ENCODE measurements around the gene ETFBKMT. TPM values are rescaled to one million over a fixed set of nuclear protein-coding genes. Genes with fewer than 3 reads are reported as not detected.

Gene ETFBKMT
- total RNA-seq, 1 donor: 2.6 TPM

DNA sequence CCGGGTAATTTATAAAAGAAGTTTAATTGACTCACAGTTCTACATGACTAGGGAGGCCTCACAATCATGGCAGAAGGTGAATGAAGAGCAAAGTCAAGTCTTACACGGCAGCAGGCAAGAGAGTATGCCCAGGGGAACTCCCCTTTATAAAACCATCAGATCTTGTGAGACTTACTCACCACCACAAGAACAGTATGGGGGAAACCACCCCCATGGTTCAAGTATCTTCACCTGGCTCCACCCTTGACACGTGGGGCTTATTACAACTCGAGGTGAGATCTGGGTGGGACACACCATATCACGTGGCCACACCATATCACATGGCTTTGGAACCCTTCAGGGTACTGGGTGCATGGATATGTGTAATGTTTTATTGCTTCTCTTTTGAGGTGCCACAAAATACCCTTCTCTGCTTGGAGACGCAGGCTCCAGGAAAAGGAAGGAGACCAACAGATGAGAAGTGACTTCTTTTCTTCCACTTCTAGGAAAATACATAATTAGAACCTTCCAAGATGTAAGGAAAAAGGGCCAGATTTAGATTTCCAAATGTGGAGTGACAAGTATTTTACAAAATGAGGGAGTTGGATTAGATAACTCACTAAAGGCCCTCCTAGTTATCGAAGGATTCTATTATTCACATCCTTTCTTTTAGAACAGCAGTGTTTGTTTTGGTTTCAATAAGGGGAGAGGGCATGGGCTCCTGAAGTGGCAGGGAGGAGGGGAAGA lies 33.1 kb upstream of the ETFBKMT start:
- no peak for DNase-seq (ENCODE audit: low read depth)
- H3K4me3 ChIP-seq (ENCODE audit: low read depth, low read length): no peak overlapping the region
- TF ChIP-seq, protein P1, sequence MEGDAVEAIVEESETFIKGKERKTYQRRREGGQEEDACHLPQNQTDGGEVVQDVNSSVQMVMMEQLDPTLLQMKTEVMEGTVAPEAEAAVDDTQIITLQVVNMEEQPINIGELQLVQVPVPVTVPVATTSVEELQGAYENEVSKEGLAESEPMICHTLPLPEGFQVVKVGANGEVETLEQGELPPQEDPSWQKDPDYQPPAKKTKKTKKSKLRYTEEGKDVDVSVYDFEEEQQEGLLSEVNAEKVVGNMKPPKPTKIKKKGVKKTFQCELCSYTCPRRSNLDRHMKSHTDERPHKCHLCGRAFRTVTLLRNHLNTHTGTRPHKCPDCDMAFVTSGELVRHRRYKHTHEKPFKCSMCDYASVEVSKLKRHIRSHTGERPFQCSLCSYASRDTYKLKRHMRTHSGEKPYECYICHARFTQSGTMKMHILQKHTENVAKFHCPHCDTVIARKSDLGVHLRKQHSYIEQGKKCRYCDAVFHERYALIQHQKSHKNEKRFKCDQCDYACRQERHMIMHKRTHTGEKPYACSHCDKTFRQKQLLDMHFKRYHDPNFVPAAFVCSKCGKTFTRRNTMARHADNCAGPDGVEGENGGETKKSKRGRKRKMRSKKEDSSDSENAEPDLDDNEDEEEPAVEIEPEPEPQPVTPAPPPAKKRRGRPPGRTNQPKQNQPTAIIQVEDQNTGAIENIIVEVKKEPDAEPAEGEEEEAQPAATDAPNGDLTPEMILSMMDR (IDR thresholded peaks at IDR 0.05; ENCODE audit: insufficient read depth, low read depth, low read length): no peak

DNA sequence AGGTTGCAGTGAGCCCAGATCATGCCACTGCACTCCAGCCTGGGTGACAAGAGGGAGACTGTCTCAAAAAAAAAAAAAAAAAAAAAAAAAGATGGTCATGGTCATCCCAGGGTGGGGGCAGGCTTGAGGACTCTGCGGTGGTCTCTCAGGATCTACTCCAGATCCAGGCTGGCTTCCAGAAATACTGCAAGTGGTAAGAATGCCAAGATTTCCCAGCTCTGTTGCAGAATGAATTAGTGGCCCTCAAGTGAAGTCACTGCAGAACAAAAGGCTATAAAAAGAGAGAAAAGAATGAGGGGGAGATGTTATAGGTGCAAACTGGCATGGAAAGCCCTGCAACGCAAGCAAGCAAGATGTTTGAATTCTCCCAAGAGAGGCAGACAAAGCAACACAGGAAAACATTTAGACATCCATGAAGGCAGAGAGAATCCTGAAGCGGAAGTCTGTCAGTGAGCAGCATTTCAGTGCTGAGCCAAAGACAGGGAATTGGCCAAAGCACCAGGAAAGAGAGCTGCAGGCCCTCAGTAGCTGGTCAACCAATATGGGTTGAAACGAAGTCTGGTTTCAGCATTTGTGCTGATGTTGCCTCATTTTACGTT lies 31.9 kb upstream of the ETFBKMT start:
- TF ChIP-seq, protein P1 (IDR thresholded peaks at IDR 0.05; ENCODE audit: insufficient read depth, low read depth, low read length): no peak
- no peak overlapping the region for H3K4me3 ChIP-seq (ENCODE audit: low read depth, low read length)
- no peak for DNase-seq (ENCODE audit: low read depth)

DNA sequence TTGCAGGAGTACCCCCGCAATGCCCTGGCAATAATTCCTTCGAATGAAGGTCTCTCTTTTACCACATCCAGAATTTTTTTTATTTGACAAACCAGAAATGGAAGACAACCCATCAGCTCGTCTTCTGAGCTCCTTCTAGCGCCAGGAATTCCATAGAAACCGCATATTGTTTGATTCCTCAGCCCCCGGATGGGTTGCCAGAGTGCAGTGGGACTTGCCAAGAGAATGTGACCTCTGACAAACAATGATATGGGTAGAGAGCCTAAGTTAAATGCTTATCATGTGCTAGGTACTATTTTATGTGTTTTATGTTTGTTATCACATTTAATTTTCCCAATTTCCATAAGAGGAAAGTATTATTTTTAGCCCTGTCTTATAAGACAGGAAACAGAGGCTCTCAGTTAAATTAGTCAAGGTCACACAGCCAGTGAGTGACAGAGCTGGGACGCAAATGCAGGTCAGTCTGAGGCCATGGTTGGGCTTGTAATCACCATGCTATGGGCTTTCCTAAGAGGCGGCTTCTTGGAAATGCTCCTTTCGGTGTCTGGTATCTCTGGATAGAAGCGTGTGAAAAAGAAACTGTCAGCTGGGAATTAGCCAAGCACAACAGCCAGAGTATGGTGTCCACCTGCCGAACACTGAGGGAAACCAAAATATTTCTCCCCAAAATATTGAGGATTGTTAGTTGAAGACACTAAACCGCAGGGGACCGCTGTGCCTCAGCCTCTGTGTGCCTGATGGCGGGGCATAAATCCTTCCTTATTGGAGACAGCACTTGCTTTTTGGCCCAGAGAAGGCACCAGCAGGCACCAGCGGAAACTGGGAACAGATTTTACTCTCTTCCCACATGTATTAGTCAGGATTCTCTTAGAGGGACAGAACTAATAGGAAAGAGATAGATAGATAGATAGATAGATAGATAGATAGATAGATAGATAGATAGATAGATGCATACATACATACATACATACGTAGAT lies 29.4 kb upstream of the ETFBKMT start:
- TF ChIP-seq, protein P1 (IDR thresholded peaks at IDR 0.05; ENCODE audit: insufficient read depth, low read depth, low read length): no peak
- DNase-seq (ENCODE audit: low read depth): peak; percentile 92
- peak overlapping the region; percentile 22 for H3K4me3 ChIP-seq (ENCODE audit: low read depth, low read length)

DNA sequence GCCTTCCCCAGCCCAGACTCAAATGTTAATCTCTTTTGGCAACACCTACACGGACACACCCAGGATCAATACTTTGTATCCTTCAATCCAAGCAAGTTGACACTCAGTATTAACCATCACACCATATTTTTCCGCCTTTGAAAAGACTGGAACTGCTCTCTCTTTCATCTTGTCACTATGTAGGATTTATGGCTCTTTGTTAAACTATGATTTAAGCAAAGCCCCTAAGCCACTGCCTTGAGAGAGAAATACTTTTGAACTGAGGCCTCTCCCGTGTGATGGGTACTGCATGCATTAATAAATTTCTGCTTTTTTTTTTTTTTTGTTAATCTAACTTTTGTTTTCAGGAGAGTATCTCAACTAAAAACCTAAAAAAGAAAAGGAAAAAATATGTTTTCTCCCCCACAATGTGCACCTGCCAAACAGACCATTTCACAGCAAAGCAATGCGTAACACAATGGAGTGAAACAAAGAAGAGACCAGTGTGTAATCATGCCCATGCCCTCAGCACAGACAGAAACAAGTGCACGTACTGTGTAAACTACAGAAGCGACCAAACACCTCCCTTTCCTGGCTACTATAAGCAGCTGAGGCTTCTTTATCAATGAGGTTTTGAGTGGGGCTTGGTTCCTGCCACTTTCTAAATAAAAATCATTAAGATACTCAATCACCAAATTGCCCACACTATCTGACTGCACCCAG lies 28.3 kb upstream of the ETFBKMT start:
- H3K4me3 ChIP-seq (ENCODE audit: low read depth, low read length): no peak overlapping the region
- DNase-seq (ENCODE audit: low read depth): no peak
- TF ChIP-seq, protein P1 (IDR thresholded peaks at IDR 0.05; ENCODE audit: insufficient read depth, low read depth, low read length): no peak

DNA sequence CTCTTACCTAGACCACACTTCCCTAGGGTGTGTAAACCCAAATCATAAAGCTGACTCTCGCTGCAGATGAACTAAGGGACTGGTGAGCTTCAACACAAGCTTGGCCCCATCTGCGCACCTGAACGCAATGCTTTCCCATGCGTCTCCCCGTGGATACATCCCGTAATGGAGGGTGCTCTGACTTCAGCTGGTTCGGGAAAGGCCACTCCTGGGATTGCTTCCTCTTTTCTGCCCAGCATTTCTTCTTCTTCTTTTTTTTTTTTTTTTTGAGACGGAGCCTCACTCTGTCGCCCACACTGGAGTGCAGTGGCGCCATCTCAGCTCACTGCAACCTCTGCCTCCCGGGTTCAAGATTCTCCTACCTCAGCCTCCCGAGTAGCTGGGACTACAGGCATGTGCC lies 27.7 kb upstream of the ETFBKMT start:
- TF ChIP-seq, protein P1 (IDR thresholded peaks at IDR 0.05; ENCODE audit: insufficient read depth, low read depth, low read length): no peak
- no peak for DNase-seq (ENCODE audit: low read depth)

DNA sequence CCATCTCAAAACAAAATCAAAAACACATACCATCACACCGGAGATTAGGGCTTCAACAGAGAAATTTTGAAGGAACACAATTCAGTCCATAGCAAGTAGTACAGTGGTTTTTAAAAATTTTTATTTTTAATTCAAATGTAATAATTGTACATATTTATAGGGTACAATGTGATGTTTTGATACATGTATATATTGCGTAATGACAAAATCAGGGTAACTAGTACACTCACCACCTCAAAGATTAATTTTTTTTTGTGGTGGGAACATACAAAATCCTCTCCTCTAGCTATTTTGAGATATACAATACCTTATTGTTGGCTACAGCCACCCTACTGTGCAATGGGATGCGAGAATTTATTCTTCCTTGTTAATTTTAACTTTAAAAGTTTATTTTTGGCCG lies 26.0 kb upstream of the ETFBKMT start:
- TF ChIP-seq, protein P1 (IDR thresholded peaks at IDR 0.05; ENCODE audit: insufficient read depth, low read depth, low read length): no peak
- H3K4me3 ChIP-seq (ENCODE audit: low read depth, low read length): no peak overlapping the region
- DNase-seq (ENCODE audit: low read depth): no peak

More for the DNA sequence above, 27.7 kb upstream of the ETFBKMT start:
- H3K4me3 ChIP-seq (ENCODE audit: low read depth, low read length): no peak overlapping the region

Data from fibroblast of villous mesenchyme (primary cell).